ENCODE measurements around the gene TDRD7.

GRCh38 chr9:97501177-97501971 is 89.5 kb downstream of the TDRD7 start, which contains the start of gene TMOD1:
- TF ChIP-seq CTCF (IDR thresholded peaks at IDR 0.05; ENCODE audit: poor library complexity) (peak; percentile 19), EZH2 (IDR thresholded peaks at IDR 0.05; ENCODE audit: borderline replicate concordance) (no peak), EZH2phosphoT487 (IDR thresholded peaks at IDR 0.05; ENCODE audit: low read depth, severe bottlenecking, unreplicated experiment) (peak; percentile 73)

All from hepatocyte (in vitro differentiated cells).